NCI-H82 treated with DMSO at 0.1 percent for 48 hours (cell line): ENCODE results near the gene CD164L2.
"Not testable (repeated sequence)": the region's sequence is repeated elsewhere in the genome, so short reads cannot be mapped to it uniquely, and the experiment has no call there.

Experiments
- DNase-seq: peaks from one replicate; lab custom pipeline; 2025; ENCODE audit not compliant: unreplicated experiment; lab: John Stamatoyannopoulos, UW

The CD164L2 gene

GRCh38 chr1:27405598-27406361 is 22.6 kb upstream of the CD164L2 start:
- DNase-seq = not testable (repeated sequence)

GRCh38 chr1:27405074-27405473 is 21.9 kb upstream of the CD164L2 start:
- DNase-seq = no peak

- DNase-seq = no peak
These were observed 20.8 kb upstream of the CD164L2 start for GRCh38 chr1:27403931-27404330.

GRCh38 chr1:27403065-27403726 is 20.1 kb upstream of the CD164L2 start:
- DNase-seq = no peak

- DNase-seq = no peak
These were observed 19.2 kb upstream of the CD164L2 start for GRCh38 chr1:27402349-27402754.

- no peak for DNase-seq
These were observed 17.8 kb upstream of the CD164L2 start for GRCh38 chr1:27400963-27401341.

DNA sequence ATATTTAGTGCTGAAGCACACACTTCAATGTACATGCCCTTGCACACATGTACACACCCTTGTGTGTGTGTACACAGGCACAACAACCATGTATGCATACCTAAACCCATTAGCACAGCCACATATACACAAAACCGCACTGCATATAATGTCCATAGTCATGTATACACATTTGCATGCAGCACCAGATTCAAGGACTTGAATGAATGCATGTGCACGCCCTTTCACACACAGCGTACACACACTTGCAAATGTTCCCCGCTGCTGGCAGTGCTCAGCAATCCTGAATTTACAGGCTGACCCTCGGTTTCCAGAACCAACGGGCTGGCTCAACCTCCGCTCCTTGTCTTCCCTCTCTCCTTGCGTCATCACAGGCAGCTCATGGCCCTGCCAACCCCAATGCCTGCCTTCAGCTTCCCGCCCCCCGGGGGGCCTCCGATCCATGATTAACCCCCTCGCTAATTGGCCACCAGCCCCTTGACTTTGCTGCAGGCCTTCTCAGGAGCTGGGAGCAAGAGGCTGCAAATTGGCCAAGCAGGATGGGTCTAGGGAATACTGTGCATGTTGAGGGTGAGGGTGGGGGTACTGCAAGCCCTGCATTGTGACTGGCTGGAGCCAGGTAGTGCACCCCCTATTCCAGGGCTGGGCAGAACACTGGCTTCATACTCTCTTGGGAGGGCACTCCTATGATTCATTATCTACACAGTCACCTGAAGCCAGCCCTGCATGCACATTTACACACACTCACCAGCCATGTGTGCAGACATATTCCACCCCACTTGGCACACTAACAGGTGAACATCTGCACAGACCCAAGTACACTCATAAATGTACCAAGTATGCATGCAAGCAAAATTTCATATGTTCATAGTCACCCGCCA is 17.2 kb upstream of the CD164L2 start:
- DNase-seq = no peak

- no peak for DNase-seq
These were observed 16.3 kb upstream of the CD164L2 start for GRCh38 chr1:27399251-27400025.

GRCh38 chr1:27398405-27399149 is 15.4 kb upstream of the CD164L2 start:
- no peak for DNase-seq

DNA sequence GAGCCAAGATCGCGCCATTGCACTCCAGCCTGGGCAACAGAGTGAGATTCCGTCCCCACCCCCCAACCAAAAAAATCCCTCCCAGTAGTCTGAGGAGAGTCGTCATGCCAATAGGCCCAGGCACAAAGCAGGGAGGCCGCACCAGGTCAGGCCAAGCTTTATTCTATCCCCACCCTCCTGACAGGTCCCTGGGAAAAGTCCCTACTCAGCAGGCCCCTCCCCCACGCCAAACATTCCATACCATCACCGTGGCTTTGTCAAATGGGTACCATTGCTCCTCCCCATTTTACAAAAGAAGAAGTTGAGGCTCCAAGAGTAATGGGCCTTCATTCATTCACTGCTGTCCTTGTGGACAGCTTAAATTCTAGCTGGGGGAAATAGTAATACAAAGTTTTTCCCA is 14.6 kb upstream of the CD164L2 start:
- DNase-seq = no peak

DNA sequence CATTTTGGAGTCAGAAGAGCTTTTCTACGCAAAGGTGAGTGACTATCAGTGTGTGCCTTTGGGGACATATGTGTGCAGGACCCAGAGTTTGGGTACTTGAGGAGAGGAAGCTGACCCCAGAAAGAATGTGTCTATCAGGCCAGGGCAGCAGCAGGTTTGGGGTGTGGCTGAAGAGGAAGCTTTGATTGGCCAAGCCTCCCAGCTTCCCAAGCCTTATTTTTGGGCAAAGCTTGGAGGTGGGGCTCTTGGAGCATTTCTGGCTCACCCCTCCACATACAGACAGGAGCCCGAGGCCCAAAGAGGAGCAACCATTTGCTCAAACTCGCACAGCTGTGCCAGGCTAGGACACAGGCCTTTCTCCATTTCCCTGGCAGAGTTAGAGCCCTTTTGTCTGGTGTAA is 14.0 kb upstream of the CD164L2 start:
- no peak for DNase-seq

DNA sequence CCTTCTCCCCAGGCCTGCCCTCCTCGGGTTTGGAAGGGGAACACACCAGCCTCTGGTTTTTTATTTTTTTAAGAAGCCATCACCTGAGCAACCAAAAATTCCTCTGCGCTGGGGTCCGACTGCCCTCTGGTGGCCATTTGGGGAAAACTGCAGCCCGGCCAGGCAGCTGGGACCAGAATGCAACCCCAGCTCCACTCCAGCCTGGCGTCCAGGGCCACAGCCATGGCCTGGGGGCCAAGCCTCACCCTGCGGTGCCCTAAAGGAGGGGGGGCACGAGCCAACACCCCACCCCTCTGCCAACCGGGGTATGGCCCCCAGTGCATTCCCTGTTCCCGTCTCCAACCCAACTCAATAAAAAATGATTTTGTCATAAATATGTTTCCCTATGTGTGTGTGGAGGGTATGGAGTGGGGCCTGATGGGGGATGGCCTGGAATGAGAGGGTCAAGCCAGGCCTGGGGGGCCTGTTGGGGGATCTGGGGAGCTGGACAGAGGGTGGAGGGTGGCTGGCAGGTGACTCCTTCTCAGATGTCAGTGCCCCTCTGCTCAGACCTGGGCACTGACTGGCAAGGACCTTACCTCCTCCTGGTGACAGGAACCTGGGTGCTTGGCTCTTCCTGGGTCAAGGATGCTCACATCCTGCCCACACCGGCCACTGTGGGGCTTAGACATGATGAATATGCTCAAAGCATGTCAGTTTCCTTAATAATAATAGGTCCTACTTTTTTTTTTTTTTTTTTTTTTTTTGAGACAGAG is 12.5 kb upstream of the CD164L2 start:
- DNase-seq = peak; percentile 56

- DNase-seq = no peak
These were observed 11.8 kb upstream of the CD164L2 start for GRCh38 chr1:27394925-27395324.

DNA sequence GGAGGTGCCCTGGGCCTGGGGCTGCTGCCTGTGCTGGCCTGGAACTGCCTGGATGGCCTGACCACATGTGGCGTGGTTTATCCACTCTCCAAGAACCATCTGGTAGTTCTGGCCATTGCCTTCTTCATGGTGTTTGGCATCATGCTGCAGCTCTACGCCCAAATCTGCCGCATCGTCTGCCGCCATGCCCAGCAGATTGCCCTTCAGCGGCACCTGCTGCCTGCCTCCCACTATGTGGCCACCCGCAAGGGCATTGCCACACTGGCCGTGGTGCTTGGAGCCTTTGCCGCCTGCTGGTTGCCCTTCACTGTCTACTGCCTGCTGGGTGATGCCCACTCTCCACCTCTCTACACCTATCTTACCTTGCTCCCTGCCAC is 11.1 kb upstream of the CD164L2 start:
- no peak for DNase-seq

DNA sequence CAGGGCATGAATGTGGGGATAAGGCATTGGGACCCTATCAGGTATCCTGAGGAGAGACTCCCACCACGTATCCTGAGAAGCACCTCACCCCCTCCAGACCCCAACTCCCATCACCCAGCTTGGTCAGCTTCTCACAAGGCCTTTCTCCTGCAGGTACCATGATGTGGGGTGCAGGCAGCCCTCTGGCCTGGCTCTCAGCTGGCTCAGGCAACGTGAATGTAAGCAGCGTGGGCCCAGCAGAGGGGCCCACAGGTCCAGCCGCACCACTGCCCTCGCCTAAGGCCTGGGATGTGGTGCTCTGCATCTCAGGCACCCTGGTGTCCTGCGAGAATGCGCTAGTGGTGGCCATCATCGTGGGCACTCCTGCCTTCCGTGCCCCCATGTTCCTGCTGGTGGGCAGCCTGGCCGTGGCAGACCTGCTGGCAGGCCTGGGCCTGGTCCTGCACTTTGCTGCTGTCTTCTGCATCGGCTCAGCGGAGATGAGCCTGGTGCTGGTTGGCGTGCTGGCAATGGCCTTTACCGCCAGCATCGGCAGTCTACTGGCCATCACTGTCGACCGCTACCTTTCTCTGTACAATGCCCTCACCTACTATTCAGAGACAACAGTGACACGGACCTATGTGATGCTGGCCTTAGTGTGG is 10.6 kb upstream of the CD164L2 start:
- no peak for DNase-seq

DNA sequence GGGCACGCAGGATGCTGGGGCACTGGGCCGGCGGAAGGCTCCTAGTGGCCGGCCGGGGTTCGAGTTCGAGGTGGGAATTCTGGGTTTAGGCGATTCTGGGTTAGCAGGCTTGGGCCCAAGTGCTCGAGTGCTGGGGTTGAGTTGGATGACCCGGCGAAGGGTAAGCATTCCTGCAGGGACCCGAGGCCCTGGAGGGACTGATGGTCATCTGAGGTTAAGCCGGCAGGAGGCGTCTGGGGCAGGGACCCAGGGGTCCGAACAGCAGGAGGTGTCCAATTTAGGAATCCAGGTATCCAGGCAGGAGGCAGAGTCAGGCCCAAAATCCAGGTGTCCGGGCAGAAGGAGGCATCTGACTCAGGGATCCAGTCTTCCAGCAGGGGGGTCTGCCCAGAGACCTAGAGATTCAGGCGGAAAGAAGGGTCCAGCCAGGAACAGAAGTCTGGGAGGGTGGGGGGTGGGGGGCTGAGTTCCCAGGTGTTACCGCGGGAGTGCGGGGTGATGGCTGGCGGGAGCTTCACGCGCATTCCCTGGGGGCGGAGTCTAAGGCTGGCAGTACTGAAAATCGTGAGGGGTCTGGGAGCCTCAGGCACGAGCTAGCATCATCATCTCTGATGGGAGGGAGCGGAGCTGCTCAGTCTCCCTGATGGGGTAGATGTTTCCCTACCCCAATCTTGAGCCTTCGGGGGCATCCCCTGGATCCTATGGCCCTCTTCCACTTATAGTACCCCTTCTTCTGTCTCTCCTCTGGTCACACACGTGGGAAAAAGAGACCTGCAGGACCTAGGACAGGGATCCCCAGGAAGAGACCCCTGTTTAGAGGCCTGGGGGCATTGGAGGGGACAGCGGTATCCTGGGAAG is 9.9 kb upstream of the CD164L2 start:
- DNase-seq = no peak

DNA sequence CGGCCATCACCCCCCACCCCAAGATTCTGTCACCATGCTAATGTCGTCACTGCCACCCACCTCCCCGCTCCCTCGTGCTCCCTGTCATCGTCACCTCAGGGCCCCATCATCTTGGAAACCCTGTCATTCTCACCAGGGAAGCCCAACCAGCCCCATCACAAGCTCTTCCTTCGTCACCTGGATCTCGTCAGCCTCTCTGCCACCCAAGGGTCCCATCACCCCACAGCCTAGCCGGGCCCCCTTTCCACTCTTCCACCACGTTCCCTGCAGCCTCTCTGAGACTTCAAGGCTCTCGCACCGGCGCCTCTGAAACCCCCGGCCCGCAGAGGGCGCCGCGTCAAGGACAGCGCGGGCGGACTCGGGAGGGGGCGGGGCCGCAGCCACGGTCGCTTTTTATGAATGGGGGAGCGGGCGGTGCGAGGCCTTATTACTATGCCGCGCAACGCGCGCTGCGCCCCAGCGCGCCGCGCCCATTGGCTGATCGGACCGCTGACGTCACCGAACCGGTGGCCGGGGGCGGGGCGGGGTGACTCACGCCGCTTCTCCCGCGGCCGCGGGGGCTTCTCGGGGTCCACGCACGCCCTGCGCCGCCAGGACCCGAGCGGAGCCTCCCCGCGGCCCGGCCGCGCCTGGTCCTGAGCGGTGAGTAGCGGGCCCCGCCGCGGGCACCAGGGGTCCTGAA is 9.1 kb upstream of the CD164L2 start, which contains the start of gene GPR3:
Gene GPR3 (plus strand): TSS at position 527 of the 682 bp plus-strand sequence. CDS start 1,177 bp downstream, outside the sequence.
- DNase-seq = peak; percentile 84
